Measurements from ENCODE around the gene SIRT3. TPM values are rescaled to one million over a fixed set of nuclear protein-coding genes. Genes with fewer than 3 reads are reported as not detected.

Gene SIRT3
- total RNA-seq, 1 experiment from 2014 or later = 37.5 TPM

- intact Hi-C loops (cut with micrococcal nuclease; ENCODE audit: unreplicated experiment) = no loop called here
- POLR2A ChIA-PET = interaction anchor here (0.6 kb wide), 1 partner anchor 792 kb away, joined by 3 read pairs; no protein-coding TSS in a partner anchor
- peaks cover 3% of the 10 kb centered on the region for H3K27me3 ChIP-seq (ENCODE audit: control insufficient read depth, insufficient read depth, low read length)
- no peak for DNase-seq (ENCODE audit: low read depth, low spot score)
- in situ Hi-C loops (cut with HindIII; ENCODE audit: low pct_unique_long_range_greater_than_20kb, low sequenced_read_pairs) = no loop called here
- H3K9me3 ChIP-seq (ENCODE audit: control insufficient read depth, insufficient read depth, low read depth, low read length) = no peaks in the 10 kb centered on the region
- peaks cover 19% of the 10 kb centered on the region; the same call in 1 of the 2 replicates for H3K4me1 ChIP-seq (ENCODE audit: control insufficient read depth, insufficient read depth, low read length)
- TF ChIP-seq TCF7L2 (IDR thresholded peaks at IDR 0.05; ENCODE audit: low read depth, low read length) (no peak), CTCF (IDR thresholded peaks at IDR 0.05) (no peak), SIN3A (IDR thresholded peaks at IDR 0.05; ENCODE audit: borderline replicate concordance, insufficient read depth, low read depth, low read length) (no peak), POLR2AphosphoS5 (IDR thresholded peaks at IDR 0.05; ENCODE audit: low read depth, low read length) (no peak), REST (IDR thresholded peaks at IDR 0.05; ENCODE audit: insufficient read depth in 1 of 2, low read depth in 2 of 2, low read length in 1 of 2) (no peak)
- H3K27ac ChIP-seq (ENCODE audit: low read length) = no peak overlapping the region
- no peaks in the 10 kb centered on the region for H3K36me3 ChIP-seq (ENCODE audit: control insufficient read depth, insufficient read depth, low read length)
- no peak overlapping the region for H3K4me3 ChIP-seq (ENCODE audit: low read depth in 2 of 2, low read length in 2 of 2)
- ATAC-seq = no peak
- no TSS peak for BruUV-seq (replicated peaks)
- CTCF ChIA-PET = interaction anchor here (0.6 kb wide), 1 partner anchor 253 kb away, joined by 3 read pairs; no protein-coding TSS in a partner anchor
Observed at GRCh38 chr11:283405-284104, 47.4 kb upstream of the SIRT3 start.

GRCh38 chr11:282630-283360 is 46.7 kb upstream of the SIRT3 start:
- Histone ChIP-seq H3K4me3 (ENCODE audit: low read depth in 2 of 2, low read length in 2 of 2) (no peak overlapping the region), H3K27me3 (ENCODE audit: control insufficient read depth, insufficient read depth, low read length) (peaks cover 3% of the 10 kb centered on the region), H3K36me3 (ENCODE audit: control insufficient read depth, insufficient read depth, low read length) (no peaks in the 10 kb centered on the region), H3K9me3 (ENCODE audit: control insufficient read depth, insufficient read depth, low read depth, low read length) (no peaks in the 10 kb centered on the region), H3K27ac (ENCODE audit: low read length) (no peak overlapping the region), H3K4me1 (ENCODE audit: control insufficient read depth, insufficient read depth, low read length) (peaks cover 13% of the 10 kb centered on the region; the same call in 1 of the 2 replicates)
- ATAC-seq = no peak
- intact Hi-C loops (cut with micrococcal nuclease; ENCODE audit: unreplicated experiment) (no loop called here), in situ Hi-C loops (cut with HindIII; ENCODE audit: low pct_unique_long_range_greater_than_20kb, low sequenced_read_pairs) (no loop called here)
- TF ChIP-seq TCF7L2 (IDR thresholded peaks at IDR 0.05; ENCODE audit: low read depth, low read length) = no peak
- no peak for TF ChIP-seq POLR2AphosphoS5 (IDR thresholded peaks at IDR 0.05; ENCODE audit: low read depth, low read length)
- TF ChIP-seq REST (IDR thresholded peaks at IDR 0.05; ENCODE audit: insufficient read depth in 1 of 2, low read depth in 2 of 2, low read length in 1 of 2) = no peak
- no peak for TF ChIP-seq CTCF (IDR thresholded peaks at IDR 0.05)
- TF ChIP-seq SIN3A (IDR thresholded peaks at IDR 0.05; ENCODE audit: borderline replicate concordance, insufficient read depth, low read depth, low read length) = no peak
- no TSS peak for BruUV-seq (replicated peaks)
- POLR2A ChIA-PET = interaction anchor here (0.6 kb wide), 1 partner anchor 71 kb away, joined by 5 read pairs; no protein-coding TSS in a partner anchor
- CTCF ChIA-PET = no interaction called here
- no peak for DNase-seq (ENCODE audit: low read depth, low spot score)
